Middle frontal gyrus (tissue), 1 donor: Measurements from ENCODE around the gene ELANE.
"Not testable (repeated sequence)": the region's sequence is repeated elsewhere in the genome, so short reads cannot be mapped to it uniquely, and the experiment has no call there.

ENCODE experiments used
- DNase-seq: peaks from one replicate; pipeline ENCODE4 v3.0.0-alpha.2; 2015; ENCODE audit warnings: low spot score; ENCODE audit errors: extremely low spot score

The ELANE gene

DNA sequence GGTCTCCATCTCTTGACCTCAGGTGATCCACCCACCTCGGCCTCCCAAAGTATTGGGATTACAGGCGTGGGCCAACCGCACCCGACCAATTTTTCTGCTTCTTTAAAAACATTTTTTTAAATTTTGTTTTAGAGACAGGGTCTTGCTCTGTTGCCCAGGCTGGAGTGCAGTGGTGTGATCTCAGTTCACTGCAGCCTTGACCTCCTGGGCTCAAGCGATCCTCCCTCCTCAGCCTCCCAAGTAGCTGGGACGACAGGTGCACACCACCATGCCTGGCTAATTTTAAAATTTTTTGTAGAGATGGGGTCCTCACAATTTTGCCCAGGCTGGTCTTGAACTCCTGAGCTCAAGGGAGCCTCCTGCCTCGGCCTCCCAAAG is 9.3 kb upstream of the ELANE start:
- not testable (repeated sequence) for DNase-seq

DNA sequence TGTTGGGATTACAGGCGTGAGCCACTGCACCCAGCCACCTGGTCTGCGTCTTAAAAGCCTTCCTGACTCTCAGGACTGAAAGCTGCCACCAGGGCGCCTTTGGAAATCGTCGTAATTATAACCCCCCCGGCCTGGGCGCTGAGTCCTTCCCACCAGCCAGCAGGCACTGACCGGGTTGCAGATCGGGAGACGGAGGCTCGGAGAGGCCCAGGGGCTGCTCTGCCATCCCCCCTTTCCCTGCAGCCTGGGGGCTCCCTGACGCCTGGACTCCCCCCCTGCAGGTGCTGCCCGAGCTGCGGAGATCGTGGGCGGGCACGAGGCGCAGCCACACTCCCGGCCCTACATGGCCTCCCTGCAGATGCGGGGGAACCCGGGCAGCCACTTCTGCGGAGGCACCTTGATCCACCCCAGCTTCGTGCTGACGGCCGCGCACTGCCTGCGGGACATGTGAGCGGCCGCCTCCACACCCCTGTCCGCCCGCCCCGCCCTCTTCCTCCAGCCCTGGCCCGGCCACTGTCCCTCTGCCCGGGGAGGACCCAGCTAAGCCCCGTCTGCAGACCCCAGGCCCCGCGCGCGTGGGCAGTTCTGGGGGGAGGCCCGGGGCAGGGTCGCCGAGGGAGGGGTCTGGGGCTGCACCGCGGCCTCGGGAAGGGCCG is 8.8 kb upstream of the ELANE start:
- DNase-seq = no peak

DNA sequence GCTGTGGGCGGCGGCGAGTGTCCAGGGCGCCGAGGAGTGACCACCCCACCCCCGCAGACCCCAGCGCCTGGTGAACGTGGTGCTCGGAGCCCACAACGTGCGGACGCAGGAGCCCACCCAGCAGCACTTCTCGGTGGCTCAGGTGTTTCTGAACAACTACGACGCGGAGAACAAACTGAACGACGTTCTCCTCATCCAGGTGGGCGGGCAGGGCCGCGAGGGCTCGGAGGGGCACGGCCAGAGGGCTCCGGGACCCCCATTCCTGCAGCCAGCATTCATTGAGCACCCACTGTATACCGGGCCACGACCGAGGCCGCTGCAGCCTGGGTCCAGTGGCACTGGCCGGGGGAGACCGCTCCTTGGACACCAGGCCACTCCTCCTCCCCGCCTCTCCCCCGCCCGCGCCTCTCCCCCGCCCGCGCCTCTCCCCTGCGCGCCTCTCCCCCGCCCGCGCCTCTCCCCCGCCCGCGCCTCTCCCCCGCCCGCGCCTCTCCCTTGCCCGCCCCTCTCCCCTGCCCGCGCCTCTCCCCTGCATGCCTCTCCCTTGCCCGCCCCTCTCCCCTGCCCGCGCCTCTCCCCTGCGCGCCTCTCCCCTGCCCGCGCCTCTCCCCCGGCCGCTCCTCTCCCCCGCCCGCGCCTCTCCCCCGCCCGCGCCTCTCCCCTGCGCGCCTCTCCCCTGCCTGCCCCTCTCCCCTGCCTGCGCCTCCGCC is 8.1 kb upstream of the ELANE start:
- DNase-seq = no peak

DNA sequence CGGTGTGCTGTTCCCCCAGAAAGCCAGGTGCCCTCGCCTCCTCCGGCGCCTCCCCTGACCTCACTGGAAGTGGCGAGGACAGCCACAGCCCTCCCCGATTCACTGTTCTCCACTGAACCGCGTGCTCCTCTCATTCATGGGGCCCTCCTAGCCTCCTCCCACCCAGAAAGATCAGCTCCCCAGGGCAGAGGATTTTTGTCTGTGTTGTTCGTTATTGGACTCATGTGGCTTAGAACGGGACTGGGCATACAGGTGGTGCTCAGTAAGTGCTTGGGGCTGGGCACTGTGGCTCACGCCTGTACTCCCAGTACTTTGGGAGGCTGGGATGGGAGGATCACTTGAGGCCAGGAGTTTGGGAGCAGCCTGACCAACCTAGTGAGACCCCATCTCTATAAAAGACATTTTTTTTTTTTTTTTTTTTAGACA is 7.5 kb upstream of the ELANE start:
- DNase-seq = no peak

DNA sequence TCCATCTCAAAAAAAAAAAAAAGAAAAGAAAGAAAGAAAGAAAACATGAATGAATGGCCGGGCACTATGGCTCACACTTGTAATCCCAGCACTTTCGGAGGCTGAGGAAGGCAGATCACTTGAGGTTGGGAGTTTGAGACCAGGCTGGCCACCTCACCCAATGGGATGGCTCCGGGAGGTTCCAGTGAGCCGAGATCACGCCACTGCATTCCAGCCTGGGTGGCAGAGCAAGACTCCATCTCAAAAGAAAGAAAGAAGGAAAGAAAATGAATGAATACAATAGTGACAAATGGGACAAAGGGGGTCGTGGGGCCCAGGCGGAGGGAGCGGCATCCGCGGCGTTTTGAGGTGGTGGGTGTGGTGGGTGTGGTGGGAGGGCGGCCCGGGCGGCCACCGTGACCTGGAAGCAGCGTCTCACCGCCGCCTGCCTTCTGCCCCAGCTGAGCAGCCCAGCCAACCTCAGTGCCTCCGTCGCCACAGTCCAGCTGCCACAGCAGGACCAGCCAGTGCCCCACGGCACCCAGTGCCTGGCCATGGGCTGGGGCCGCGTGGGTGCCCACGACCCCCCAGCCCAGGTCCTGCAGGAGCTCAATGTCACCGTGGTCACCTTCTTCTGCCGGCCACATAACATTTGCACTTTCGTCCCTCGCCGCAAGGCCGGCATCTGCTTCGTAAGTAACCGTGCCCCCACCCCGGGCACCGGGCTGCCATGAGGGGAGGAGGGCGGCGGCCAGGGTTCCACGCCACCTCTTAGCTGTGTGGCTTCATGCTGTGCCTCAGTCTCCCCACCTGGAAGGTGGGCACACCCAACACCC is 6.2 kb upstream of the ELANE start:
- DNase-seq = no peak

DNA sequence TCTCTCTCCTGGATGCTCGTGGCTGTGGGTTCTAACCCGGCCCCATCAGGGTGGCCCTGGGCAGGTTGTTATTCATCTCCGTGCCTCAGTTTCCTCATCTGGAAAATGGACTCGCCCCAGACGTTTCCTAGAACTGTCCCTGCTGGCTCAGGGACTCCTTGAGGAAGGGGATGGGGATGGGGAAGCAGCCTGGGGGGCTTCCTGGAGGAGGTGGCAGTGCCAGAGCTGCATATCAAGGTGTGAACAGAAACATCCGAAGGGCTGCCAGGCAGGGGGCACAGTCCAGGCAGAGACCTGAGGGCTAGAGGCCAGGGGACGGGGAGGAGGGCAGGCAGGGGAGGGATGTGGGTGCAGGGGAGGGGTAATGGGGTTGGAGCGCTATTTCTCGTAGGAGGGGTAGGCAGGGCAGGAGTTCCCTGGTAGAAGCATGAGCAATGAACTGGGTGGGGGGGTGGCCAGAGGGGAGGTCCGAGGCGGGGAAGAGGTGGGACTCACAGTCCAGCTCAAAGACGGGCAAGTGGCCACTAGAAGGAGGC is 3.6 kb upstream of the ELANE start:
- DNase-seq = no peak

DNA sequence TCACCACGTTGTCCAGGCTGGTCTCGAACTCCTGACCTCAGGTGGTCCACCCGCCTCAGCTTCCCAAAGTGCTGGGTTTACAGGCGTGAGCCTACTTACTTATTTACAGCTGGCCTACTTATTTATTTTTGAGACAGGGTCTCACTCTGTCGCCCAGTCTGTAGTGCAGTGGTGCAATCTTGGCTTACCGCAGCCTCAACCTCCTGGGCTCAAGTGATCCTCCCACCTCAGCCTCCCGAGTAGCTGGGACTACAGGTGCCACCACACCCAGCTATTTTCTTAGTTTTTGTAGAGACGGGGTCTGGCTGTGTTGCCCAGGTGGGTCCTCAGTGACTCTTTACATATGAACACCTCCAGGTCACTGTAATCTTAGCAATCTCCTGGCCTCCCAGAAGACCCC is 2.9 kb upstream of the ELANE start:
- not testable (repeated sequence) for DNase-seq

DNA sequence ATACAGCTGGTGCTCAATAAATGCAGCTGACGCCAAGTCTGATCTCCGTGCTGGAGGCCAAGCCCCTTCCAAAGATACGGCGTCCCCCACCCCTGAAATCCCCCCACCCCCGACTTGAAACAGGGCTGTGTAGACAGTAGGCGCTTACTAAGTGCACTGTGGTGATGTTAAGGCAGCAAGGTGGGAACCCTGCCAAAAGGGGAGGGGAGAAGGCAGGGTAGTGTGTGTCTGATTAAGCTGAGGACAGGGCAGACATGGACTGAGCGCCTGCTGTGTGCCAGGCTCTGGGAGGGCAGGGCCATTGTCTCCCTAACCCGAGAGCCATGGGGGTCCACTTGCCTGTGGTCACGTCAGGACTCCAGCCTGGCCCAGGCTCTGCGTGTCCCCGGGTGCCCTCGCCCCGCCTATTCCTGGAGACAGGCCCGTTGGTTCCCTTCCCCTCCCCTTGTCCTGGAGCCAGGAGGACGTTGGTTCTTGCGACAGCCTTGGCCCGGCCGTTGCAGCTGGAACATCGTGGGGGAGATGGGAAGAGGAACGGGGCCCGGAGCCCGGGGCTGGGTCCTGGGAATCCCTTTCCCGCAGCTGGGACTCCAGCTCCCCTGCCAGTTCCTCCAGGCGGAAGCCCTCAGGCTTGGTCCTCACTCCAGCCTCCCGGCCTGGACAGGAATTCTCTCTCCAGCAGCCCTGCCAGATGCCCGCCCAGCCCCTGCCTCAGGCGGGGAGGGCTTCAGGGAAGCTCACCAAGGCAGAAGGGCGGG is 1.7 kb upstream of the ELANE start:
- DNase-seq = no peak

DNA sequence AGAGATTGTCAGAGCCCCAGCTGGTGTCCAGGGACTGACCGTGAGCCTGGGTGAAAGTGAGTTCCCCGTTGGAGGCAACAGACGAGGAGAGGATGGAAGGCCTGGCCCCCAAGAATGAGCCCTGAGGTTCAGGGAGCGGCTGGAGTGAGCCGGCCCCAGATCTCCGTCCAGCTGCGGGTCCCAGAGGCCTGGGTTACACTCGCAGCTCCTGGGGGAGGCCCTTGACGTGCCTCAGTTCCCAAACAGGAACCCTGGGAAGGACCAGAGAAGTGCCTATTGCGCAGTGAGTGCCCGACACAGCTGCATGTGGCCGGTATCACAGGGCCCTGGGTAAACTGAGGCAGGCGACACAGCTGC is 1.1 kb upstream of the ELANE start:
- DNase-seq = no peak

DNA sequence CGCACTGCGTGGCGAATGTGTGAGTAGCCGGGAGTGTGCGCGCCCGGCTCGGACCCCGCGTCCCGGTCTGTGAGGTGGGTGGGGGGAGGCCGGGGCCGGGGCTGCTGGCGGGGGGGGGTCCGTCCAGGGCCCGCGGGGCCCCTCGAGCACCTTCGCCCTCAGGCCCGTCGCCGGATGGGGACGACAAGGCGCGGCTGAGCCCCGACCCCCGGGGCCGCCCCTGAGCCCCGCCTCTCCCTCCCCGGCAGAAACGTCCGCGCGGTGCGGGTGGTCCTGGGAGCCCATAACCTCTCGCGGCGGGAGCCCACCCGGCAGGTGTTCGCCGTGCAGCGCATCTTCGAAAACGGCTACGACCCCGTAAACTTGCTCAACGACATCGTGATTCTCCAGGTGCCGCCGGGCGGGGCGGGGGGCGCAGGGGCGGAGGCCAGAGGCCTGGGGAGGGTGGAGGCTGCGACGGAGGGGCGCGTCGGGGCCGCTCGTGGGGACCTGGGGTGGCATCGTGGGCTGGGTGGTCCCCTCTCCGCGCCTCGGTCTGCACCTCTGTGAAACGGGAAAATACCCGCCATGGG is 997 bp downstream of the ELANE start:
- DNase-seq = no peak

DNA sequence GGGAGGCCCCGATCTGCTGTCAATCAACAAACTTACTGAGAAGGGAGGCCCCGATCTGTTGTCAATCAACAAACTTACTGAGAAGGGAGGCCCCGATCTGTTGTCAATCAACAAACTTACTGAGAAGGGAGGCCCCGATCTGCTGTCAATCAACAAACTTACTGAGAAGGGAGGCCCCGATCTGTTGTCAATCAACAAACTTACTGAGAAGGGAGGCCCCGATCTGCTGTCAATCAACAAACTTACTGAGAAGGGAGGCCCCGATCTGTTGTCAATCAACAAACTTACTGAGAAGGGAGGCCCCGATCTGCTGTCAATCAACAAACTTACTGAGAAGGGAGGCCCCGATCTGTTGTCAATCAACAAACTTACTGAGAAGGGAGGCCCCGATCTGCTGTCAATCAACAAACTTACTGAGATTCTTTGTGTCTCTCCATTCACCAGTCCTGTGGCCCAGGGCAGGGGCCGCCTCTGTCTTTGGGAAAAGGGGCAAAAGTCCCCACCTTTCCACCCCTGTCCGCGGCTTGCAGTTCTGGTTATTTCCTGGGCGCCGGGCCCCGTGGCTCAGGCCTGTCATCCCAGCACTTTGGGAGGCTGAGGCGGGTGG is 1.6 kb downstream of the ELANE start:
- not testable (repeated sequence) for DNase-seq

DNA sequence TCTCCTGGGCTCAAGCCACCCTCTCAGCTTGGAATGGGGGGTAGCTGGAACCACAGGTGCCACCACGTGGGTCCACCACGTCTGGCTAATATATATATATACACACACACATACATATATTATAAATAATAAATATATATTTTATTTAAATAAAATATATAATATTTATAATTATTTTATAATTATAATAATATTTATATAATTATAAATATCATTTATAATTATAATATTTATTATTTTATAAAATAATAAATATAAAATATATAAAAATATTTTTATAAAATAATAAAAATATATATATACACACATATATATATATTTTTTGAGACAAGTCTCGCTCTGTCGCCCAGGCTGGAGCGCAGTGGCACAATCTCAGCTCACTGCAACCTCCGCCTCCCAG is 2.4 kb downstream of the ELANE start:
- no peak for DNase-seq

DNA sequence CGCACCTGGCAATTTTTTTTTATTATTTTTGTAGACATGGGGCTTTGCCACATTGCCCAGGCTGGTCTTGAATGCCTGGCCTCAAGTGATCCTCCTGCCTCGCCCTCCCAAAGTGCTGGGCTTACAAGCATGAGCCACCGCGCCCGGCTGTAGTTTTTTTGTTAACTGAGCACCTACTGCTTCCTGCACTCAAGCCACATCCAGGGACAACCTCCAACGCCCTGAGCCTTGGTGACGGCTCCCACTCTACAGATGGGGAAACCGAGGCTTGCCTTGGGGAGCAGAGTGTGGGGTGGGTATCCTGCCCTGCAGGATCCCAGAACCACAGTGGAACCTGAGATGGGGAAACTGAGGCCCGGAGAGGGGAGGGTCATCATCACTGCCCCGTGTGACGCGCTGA is 3.0 kb downstream of the ELANE start:
- no peak for DNase-seq

DNA sequence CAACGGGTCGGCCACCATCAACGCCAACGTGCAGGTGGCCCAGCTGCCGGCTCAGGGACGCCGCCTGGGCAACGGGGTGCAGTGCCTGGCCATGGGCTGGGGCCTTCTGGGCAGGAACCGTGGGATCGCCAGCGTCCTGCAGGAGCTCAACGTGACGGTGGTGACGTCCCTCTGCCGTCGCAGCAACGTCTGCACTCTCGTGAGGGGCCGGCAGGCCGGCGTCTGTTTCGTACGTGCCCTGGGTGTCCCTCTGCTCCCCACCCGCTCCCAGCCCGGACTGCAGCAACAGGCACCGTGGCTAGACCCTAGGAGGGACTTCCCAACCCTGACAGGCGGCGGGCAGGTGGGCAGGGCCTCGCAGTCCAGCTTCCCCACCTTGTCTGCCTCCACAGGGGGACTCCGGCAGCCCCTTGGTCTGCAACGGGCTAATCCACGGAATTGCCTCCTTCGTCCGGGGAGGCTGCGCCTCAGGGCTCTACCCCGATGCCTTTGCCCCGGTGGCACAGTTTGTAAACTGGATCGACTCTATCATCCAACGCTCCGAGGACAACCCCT is 3.5 kb downstream of the ELANE start:
- no peak for DNase-seq

DNA sequence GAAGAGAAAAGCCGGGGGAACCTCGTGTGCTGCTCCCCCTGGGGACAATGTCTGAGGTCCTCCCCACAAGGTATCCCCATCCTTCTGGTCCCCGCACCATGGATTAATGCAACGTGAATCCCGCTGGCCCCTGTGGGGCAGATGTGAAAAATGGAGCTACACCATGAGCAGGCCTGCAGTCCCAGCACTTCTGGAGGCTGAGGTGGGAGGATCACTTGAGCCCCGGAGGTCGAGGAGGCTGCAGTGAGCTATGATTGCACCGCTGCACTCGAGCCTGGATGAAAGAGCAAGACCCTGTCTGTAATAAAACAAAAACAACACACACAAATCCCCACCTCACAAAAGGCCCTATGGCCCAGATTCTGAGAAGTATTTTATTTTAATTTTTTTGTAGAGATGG is 6.2 kb downstream of the ELANE start:
- no peak for DNase-seq

DNA sequence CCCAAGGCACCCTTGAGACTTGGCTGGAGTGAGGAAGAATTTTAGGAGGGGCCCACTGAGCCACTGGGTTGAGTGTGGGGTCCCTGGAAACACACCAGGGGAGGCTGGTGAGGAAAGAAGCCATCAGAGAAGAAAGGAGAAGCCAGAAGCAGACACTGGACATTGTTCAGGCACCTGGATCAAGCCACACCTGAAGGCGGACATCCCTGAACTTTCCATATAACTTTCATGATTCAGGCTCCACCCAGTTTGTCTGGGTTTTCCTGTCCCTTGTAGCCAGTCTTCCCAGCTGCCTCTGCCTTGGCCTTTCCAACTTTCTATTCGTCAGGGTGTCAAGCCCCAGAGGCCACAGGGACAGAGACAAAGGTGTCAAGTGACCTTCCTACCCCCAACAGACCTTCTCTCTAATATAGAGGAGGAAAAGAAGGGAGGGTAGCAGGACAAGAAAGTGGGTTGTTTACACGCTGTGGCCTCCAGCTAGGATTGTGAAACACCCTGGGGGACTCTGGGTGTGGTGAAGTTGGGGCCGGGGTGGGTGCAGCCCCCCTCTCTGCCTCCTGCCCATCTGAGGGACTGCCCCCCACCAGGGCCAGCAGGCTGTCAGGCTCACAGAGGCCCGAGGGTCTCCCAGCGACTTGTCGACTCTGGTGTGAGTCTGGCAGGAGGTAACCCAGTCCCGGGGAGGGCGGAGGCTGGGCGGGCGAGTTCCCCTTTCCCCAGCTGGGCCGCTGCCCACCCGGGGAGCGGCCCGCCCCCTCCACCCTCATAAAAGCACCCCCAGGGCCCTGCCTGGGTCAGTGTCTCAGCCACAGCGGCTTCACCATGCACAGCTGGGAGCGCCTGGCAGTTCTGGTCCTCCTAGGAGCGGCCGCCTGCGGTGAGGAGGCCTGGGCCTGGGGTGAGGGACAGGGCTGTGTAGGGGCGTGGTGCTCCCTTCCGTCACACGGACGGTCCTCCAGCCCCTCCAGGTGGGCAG is 7.1 kb downstream of the ELANE start, which contains the start of gene CFD:
CFD (plus strand) TSS at position 797 of the 976 bp plus-strand sequence; CDS start at position 823, 26 bp downstream.
- DNase-seq = no peak

DNA sequence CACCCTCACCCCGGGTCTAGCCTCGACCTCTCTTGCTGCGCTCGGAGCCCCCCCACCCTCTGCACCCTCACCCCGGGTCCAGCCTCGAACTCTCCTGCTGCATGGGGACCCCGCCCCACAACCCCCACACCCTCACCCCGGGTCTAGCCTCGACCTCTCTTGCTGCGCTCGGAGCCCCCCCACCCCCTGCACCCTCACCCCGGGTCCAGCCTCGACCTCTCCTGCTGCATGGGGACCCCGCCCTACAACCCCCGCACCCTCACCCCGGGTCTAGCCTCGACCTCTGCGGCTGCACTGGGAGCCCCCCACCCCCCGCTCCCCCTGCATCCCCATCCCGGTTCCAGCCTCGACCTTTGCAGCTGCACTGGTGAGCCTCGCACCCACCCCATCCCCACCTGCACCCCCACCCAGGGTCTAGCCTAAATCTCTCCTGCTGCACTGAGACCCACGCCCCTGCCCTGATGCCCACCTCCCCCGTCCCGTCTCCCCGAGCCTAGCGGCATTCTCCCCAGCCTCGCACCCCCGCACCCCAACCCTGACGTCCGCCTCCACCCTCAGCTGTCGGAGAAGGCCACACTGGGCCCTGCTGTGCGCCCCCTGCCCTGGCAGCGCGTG is 9.1 kb downstream of the ELANE start:
- no peak for DNase-seq

DNA sequence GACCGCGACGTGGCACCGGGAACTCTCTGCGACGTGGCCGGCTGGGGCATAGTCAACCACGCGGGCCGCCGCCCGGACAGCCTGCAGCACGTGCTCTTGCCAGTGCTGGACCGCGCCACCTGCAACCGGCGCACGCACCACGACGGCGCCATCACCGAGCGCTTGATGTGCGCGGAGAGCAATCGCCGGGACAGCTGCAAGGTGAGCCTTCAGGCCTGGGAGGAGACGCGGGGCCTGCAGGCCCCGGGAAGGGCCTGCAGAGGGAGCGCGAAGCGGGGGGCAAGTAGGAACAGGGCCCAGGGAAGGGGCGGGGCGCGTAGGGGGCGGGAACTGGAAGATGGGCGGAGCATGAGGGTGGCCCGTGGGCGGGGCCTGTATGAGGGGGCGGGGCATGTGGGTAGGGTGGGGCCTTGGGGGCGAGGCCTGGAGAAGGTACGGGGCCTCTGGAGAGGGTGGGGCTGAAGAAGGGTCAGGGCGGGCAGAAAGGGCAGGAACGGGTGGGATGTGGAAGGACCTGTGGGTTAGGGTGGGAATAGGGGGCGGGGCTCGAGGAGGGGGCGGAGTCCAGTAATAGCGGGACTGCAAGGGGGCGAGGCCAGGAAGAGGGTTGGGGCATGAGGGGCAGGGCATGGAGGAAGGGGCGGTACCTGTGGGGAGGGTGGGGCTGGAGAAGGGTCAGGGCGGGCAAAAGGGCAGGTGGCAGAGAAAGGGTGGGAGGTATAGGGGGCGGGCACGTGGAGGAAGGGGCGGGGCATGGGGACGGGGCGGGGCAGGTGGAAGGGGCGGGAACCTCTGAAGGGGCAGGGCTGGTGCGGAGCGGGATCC is 9.9 kb downstream of the ELANE start:
- no peak for DNase-seq
